ENCODE measurements around the gene PABPN1L.

The PABPN1L gene

GRCh38 chr16:88872650-88873331 lies 6.3 kb upstream of the PABPN1L start:
- peaks cover 14% of the 10 kb centered on the region for H3F3A ChIP-seq (ENCODE audit: insufficient read depth)
- H4K20me1 ChIP-seq (ENCODE audit: low read depth, low read length): no peaks in the 10 kb centered on the region
- H3K79me2 ChIP-seq (ENCODE audit: insufficient read depth, low read length): no peaks in the 10 kb centered on the region
- H3K9ac ChIP-seq (ENCODE audit: low read length): no peak overlapping the region
- TF ChIP-seq, protein P1, sequence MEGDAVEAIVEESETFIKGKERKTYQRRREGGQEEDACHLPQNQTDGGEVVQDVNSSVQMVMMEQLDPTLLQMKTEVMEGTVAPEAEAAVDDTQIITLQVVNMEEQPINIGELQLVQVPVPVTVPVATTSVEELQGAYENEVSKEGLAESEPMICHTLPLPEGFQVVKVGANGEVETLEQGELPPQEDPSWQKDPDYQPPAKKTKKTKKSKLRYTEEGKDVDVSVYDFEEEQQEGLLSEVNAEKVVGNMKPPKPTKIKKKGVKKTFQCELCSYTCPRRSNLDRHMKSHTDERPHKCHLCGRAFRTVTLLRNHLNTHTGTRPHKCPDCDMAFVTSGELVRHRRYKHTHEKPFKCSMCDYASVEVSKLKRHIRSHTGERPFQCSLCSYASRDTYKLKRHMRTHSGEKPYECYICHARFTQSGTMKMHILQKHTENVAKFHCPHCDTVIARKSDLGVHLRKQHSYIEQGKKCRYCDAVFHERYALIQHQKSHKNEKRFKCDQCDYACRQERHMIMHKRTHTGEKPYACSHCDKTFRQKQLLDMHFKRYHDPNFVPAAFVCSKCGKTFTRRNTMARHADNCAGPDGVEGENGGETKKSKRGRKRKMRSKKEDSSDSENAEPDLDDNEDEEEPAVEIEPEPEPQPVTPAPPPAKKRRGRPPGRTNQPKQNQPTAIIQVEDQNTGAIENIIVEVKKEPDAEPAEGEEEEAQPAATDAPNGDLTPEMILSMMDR (IDR thresholded peaks at IDR 0.05; ENCODE audit: insufficient read depth, low read length, poor library complexity, severe bottlenecking): no peak
- TF ChIP-seq EZH2phosphoT487 (conservative IDR thresholded peaks at IDR 0.05; ENCODE audit: low read length): no peak
- no peak overlapping the region for H2AFZ ChIP-seq (ENCODE audit: low read depth, low read length, severe bottlenecking)
- no peak overlapping the region for H3K4me2 ChIP-seq (ENCODE audit: low read depth, low read length, poor library complexity, severe bottlenecking)
- no peaks in the 10 kb centered on the region for H3K9me3 ChIP-seq (ENCODE audit: insufficient read depth, low read length)
- H3K27me3 ChIP-seq (ENCODE audit: low read length): no peaks in the 10 kb centered on the region
- no peak overlapping the region for H3K4me3 ChIP-seq (ENCODE audit: insufficient read depth, low read length, poor library complexity, severe bottlenecking)
- no peaks in the 10 kb centered on the region for H3K36me3 ChIP-seq (ENCODE audit: low read length)
- H3K9me2 ChIP-seq (replicated peaks; ENCODE audit: insufficient read depth, low read length): no peaks in the 10 kb centered on the region
- H3K27ac ChIP-seq (ENCODE audit: low read depth, low read length): no peak overlapping the region

DNA sequence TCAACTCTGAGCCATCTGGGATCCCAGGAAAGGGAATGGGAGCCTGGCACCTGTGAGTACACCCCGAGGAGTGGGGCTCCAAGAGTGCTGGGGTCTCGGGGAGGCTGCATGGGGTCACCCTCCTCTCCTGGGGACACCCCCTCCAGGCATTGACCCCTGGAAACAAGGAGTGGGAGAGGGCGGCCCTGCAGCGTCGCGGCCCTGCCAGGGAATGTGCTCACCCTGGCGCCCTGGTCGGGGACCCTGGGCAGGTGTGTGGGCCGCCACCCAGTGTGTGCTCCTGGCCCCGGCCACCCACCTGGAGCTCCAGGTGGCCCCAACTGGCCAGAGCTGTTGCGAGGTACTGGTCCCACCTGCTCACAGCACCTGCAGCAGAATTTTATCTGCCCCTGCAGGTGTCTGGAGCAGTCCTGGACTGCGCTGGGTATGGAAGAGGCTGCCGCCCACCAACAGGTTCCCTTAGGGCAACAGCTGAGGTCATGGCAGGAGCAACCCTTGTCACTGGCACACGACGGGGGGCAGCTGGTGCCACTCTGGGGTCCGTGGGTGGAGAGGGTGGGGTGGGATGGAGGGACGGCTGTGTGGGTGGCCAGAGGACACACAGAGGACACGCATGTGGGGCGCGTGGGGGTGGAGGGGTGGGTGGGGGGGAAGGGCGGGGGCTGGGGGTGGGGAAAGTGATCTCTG lies 5.4 kb upstream of the PABPN1L start:
- Histone ChIP-seq H3K27me3 (ENCODE audit: low read length) (no peaks in the 10 kb centered on the region), H4K20me1 (ENCODE audit: low read depth, low read length) (no peaks in the 10 kb centered on the region), H3F3A (ENCODE audit: insufficient read depth) (peaks cover 14% of the 10 kb centered on the region), H3K9me2 (replicated peaks; ENCODE audit: insufficient read depth, low read length) (no peaks in the 10 kb centered on the region), H3K4me2 (ENCODE audit: low read depth, low read length, poor library complexity, severe bottlenecking) (no peak overlapping the region), H3K27ac (ENCODE audit: low read depth, low read length) (no peak overlapping the region), H3K79me2 (ENCODE audit: insufficient read depth, low read length) (no peaks in the 10 kb centered on the region), H2AFZ (ENCODE audit: low read depth, low read length, severe bottlenecking) (no peak overlapping the region), H3K9me3 (ENCODE audit: insufficient read depth, low read length) (no peaks in the 10 kb centered on the region), H3K36me3 (ENCODE audit: low read length) (no peaks in the 10 kb centered on the region), H3K9ac (ENCODE audit: low read length) (no peak overlapping the region), H3K4me3 (ENCODE audit: insufficient read depth, low read length, poor library complexity, severe bottlenecking) (no peak overlapping the region)
- TF ChIP-seq, protein P1 (IDR thresholded peaks at IDR 0.05; ENCODE audit: insufficient read depth, low read length, poor library complexity, severe bottlenecking): no peak
- TF ChIP-seq EZH2phosphoT487 (conservative IDR thresholded peaks at IDR 0.05; ENCODE audit: low read length): no peak

- Histone ChIP-seq H3K9ac (ENCODE audit: low read length) (no peak overlapping the region), H3K27ac (ENCODE audit: low read depth, low read length) (no peak overlapping the region), H3K79me2 (ENCODE audit: insufficient read depth, low read length) (no peaks in the 10 kb centered on the region), H3K27me3 (ENCODE audit: low read length) (no peaks in the 10 kb centered on the region), H3K9me3 (ENCODE audit: insufficient read depth, low read length) (no peaks in the 10 kb centered on the region), H3K36me3 (ENCODE audit: low read length) (no peaks in the 10 kb centered on the region), H2AFZ (ENCODE audit: low read depth, low read length, severe bottlenecking) (no peak overlapping the region), H3F3A (ENCODE audit: insufficient read depth) (peaks cover 11% of the 10 kb centered on the region), H3K4me3 (ENCODE audit: insufficient read depth, low read length, poor library complexity, severe bottlenecking) (no peak overlapping the region), H3K9me2 (replicated peaks; ENCODE audit: insufficient read depth, low read length) (no peaks in the 10 kb centered on the region), H3K4me2 (ENCODE audit: low read depth, low read length, poor library complexity, severe bottlenecking) (no peak overlapping the region), H4K20me1 (ENCODE audit: low read depth, low read length) (no peaks in the 10 kb centered on the region)
- no peak for TF ChIP-seq EZH2phosphoT487 (conservative IDR thresholded peaks at IDR 0.05; ENCODE audit: low read length)
- TF ChIP-seq, protein P1 (IDR thresholded peaks at IDR 0.05; ENCODE audit: insufficient read depth, low read length, poor library complexity, severe bottlenecking): no peak
Measured at GRCh38 chr16:88871349-88871702, 4.9 kb upstream of the PABPN1L start.
